Neural progenitor cell (in vitro differentiated cells): ENCODE results near the gene RPS27L. TPM values are rescaled to one million over a fixed set of nuclear protein-coding genes. Genes with fewer than 3 reads are reported as not detected.
"Not testable (repeated sequence)": the region's sequence is repeated elsewhere in the genome, so short reads cannot be mapped to it uniquely, and the experiment has no call there.

Source experiments
- DNase-seq: peaks from one replicate; pipeline ENCODE4 v3.0.0-alpha.2; 2016; ENCODE audit warnings: low spot score
- H2AFZ ChIP-seq: fragments of 200-600 bp; sonication (generic); replicated peaks from 2 replicates; pipeline ENCODE4 v1.6.1; 2016; ENCODE audit warnings: antibody characterized with exemption
- H3F3A ChIP-seq: fragments of 200-600 bp; sonication (generic); 2 replicates; pipeline ENCODE4 v1.6.1; 2016; ENCODE audit warnings: antibody characterized with exemption, low read depth
- H3K27ac ChIP-seq: fragments of 200-600 bp; sonication (generic); 2 replicates; pipeline ENCODE4 v1.5.1; 2016; ENCODE audit warnings: mild to moderate bottlenecking
- H3K27me3 ChIP-seq: fragments of 200-600 bp; sonication (generic); 2 replicates; pipeline ENCODE4 v1.6.1; 2016; ENCODE audit warnings: mild to moderate bottlenecking, moderate library complexity
- H3K36me3 ChIP-seq: fragments of 200-600 bp; sonication (generic); 2 replicates; pipeline ENCODE4 v1.5.1; 2016
- H3K4me1 ChIP-seq: fragments of 200-600 bp; sonication (generic); 2 replicates; pipeline ENCODE4 v1.6.1; 2016; ENCODE audit warnings: mixed run types
- H3K4me2 ChIP-seq: fragments of 200-600 bp; sonication (generic); 2 replicates; pipeline ENCODE4 v1.6.1; 2016
- H3K4me3 ChIP-seq: fragments of 200-600 bp; sonication (generic); 2 replicates; pipeline ENCODE4 v1.5.1; 2016
- H3K79me2 ChIP-seq: fragments of 200-600 bp; sonication (generic); 2 replicates; pipeline ENCODE4 v1.6.1; 2016; ENCODE audit warnings: low read depth
- H3K9ac ChIP-seq: fragments of 200-600 bp; sonication (generic); 2 replicates; pipeline ENCODE4 v1.6.1; 2016
- H3K9me3 ChIP-seq: fragments of 200-600 bp; sonication (generic); 2 replicates; pipeline ENCODE4 v1.5.1; 2016; ENCODE audit warnings: low read depth
- H4K20me1 ChIP-seq: fragments of 200-600 bp; sonication (generic); 2 replicates; pipeline ENCODE4 v1.6.1; 2016; ENCODE audit warnings: low read depth
- H3K27ac Mint-ChIP-seq: 3 replicates; pipeline ENCODE4 v1.8.0; 2021; ENCODE audit warnings: mixed read lengths
- H3K27me3 Mint-ChIP-seq: 2 replicates; pipeline ENCODE4 v1.8.0; 2022; ENCODE audit warnings: low read depth, mild to moderate bottlenecking, inconsistent platforms, moderate library complexity, mixed read lengths; ENCODE audit not compliant: insufficient read depth
- H3K36me3 Mint-ChIP-seq: 3 replicates; pipeline ENCODE4 v1.8.0; 2021; ENCODE audit warnings: mixed read lengths
- H3K4me1 Mint-ChIP-seq: 3 replicates; pipeline ENCODE4 v1.8.0; 2021; ENCODE audit warnings: mixed read lengths
- H3K4me3 Mint-ChIP-seq: 3 replicates; pipeline ENCODE4 v1.8.0; 2021; ENCODE audit warnings: mild to moderate bottlenecking, moderate library complexity, mixed read lengths
- H3K9me3 Mint-ChIP-seq: 3 replicates; pipeline ENCODE4 v1.8.0; 2020; ENCODE audit warnings: mixed read lengths
- CTCF ChIP-seq: fragments of 200-600 bp; sonication (generic); IDR thresholded peaks from 2 replicates; pipeline ENCODE4 v1.5.1; 2017; ENCODE audit warnings: antibody characterized with exemption, mild to moderate bottlenecking
- EZH2 ChIP-seq: fragments of 200-600 bp; sonication (generic); IDR thresholded peaks from 2 replicates; pipeline ENCODE4 v1.6.1; 2017; ENCODE audit warnings: antibody characterized with exemption, mild to moderate bottlenecking, moderate library complexity
- EZH2phosphoT487 ChIP-seq: fragments of 200-600 bp; sonication (generic); IDR thresholded peaks from 2 replicates; pipeline ENCODE4 v1.6.1; 2017; ENCODE audit warnings: antibody characterized with exemption
- total RNA-seq: library from RNA; depleted of rRNA; stranded (reverse); fragments of >200 nt; gene quantifications from 2 replicates; pipeline ENCODE4 v1.2.3, GENCODE V29; 2015; ENCODE audit warnings: low replicate concordance

The RPS27L gene
- total RNA-seq, 1 donor from 2014 or later, result 111 TPM

GRCh38 chr15:63107895-63108546 lies 49.3 kb downstream of the RPS27L start:
- no peak overlapping the region for H3K9ac ChIP-seq
- no peak for TF ChIP-seq EZH2
- TF ChIP-seq CTCF, result no peak
- no peak for TF ChIP-seq EZH2phosphoT487
- H3K4me3 ChIP-seq, result no peak overlapping the region
- no peaks in the 10 kb centered on the region for H3F3A ChIP-seq
- no peaks in the 10 kb centered on the region for H3K9me3 ChIP-seq
- Mint-ChIP-seq H3K36me3 (no peaks in the 10 kb centered on the region), H3K4me1 (peaks cover 9% of the 10 kb centered on the region), H3K27me3 (peaks cover 2% of the 10 kb centered on the region), H3K4me3 (no peak overlapping the region), H3K9me3 (peaks cover 10% of the 10 kb centered on the region), H3K27ac (no peak overlapping the region)
- H3K27ac ChIP-seq, result no peak overlapping the region
- no peaks in the 10 kb centered on the region for H3K27me3 ChIP-seq
- H3K4me2 ChIP-seq, result no peak overlapping the region
- no peaks in the 10 kb centered on the region for H3K4me1 ChIP-seq
- H4K20me1 ChIP-seq, result no peaks in the 10 kb centered on the region
- DNase-seq, result no peak
- no peaks in the 10 kb centered on the region for H3K79me2 ChIP-seq
- no peaks in the 10 kb centered on the region for H3K36me3 ChIP-seq
- H2AFZ ChIP-seq, result no peak overlapping the region

GRCh38 chr15:63105354-63105753 lies 51.9 kb downstream of the RPS27L start:
- not testable (repeated sequence) for H3K4me3 ChIP-seq, H3K4me2 ChIP-seq, H2AFZ ChIP-seq, H3K79me2 ChIP-seq, H4K20me1 ChIP-seq, H3K27me3 Mint-ChIP-seq, H3K36me3 ChIP-seq, H3K4me1 Mint-ChIP-seq, H3K27ac ChIP-seq, H3K27me3 ChIP-seq, H3K9me3 ChIP-seq, H3K36me3 Mint-ChIP-seq, DNase-seq, H3K4me3 Mint-ChIP-seq, H3K4me1 ChIP-seq, H3F3A ChIP-seq, H3K9ac ChIP-seq, H3K27ac Mint-ChIP-seq
- H3K9me3 Mint-ChIP-seq, result peaks cover 13% of the 10 kb centered on the region

- no peak for DNase-seq
- Histone ChIP-seq H3K4me3 (no peak overlapping the region), H3K27ac (no peak overlapping the region), H3F3A (no peaks in the 10 kb centered on the region), H3K4me1 (no peaks in the 10 kb centered on the region), H3K4me2 (no peak overlapping the region), H3K9me3 (no peaks in the 10 kb centered on the region), H3K79me2 (no peaks in the 10 kb centered on the region), H3K9ac (no peak overlapping the region), H2AFZ (no peak overlapping the region), H3K27me3 (no peaks in the 10 kb centered on the region), H3K36me3 (no peaks in the 10 kb centered on the region), H4K20me1 (no peaks in the 10 kb centered on the region)
- peaks cover 15% of the 10 kb centered on the region for H3K9me3 Mint-ChIP-seq
- no peak overlapping the region for H3K27ac Mint-ChIP-seq
- no peaks in the 10 kb centered on the region for H3K36me3 Mint-ChIP-seq
- peaks cover 2% of the 10 kb centered on the region for H3K27me3 Mint-ChIP-seq
- H3K4me1 Mint-ChIP-seq, result peaks cover 9% of the 10 kb centered on the region
- TF ChIP-seq EZH2 (no peak), CTCF (no peak), EZH2phosphoT487 (no peak)
- no peak overlapping the region for H3K4me3 Mint-ChIP-seq
Observed at GRCh38 chr15:63104727-63105126, 52.5 kb downstream of the RPS27L start.

GRCh38 chr15:63103416-63103815 lies 53.9 kb downstream of the RPS27L start:
- Histone ChIP-seq H3K36me3 (no peaks in the 10 kb centered on the region), H2AFZ (no peak overlapping the region), H3K4me1 (no peaks in the 10 kb centered on the region), H3K27ac (no peak overlapping the region), H3F3A (no peaks in the 10 kb centered on the region), H3K9me3 (no peaks in the 10 kb centered on the region), H3K27me3 (no peaks in the 10 kb centered on the region), H3K9ac (no peak overlapping the region), H3K4me3 (no peak overlapping the region), H3K4me2 (no peak overlapping the region), H4K20me1 (no peaks in the 10 kb centered on the region), H3K79me2 (no peaks in the 10 kb centered on the region)
- H3K4me1 Mint-ChIP-seq, result peaks cover 7% of the 10 kb centered on the region
- no peak overlapping the region for H3K27ac Mint-ChIP-seq
- peaks cover 14% of the 10 kb centered on the region for H3K9me3 Mint-ChIP-seq
- no peak for DNase-seq
- H3K27me3 Mint-ChIP-seq, result peaks cover 2% of the 10 kb centered on the region
- TF ChIP-seq EZH2phosphoT487, result no peak
- TF ChIP-seq EZH2, result no peak
- no peak for TF ChIP-seq CTCF
- H3K4me3 Mint-ChIP-seq, result no peak overlapping the region
- no peaks in the 10 kb centered on the region for H3K36me3 Mint-ChIP-seq

GRCh38 chr15:63099581-63099980 lies 57.7 kb downstream of the RPS27L start:
- H3K9me3 Mint-ChIP-seq, H3K27me3 ChIP-seq, H3K27ac Mint-ChIP-seq: not testable (repeated sequence)

GRCh38 chr15:63098901-63099300 lies 58.4 kb downstream of the RPS27L start:
- H3K9ac ChIP-seq, H2AFZ ChIP-seq, H3K4me2 ChIP-seq, H3K4me3 ChIP-seq, H3K27ac Mint-ChIP-seq, DNase-seq, H3K36me3 ChIP-seq, H4K20me1 ChIP-seq, H3K4me3 Mint-ChIP-seq, H3K36me3 Mint-ChIP-seq, H3K9me3 Mint-ChIP-seq, H3K27ac ChIP-seq, H3K4me1 ChIP-seq, H3K4me1 Mint-ChIP-seq, H3F3A ChIP-seq, H3K27me3 ChIP-seq, H3K27me3 Mint-ChIP-seq, H3K79me2 ChIP-seq, H3K9me3 ChIP-seq: not testable (repeated sequence)

More at GRCh38 chr15:63099581-63099980, 57.7 kb downstream of the RPS27L start:
- not testable (repeated sequence) for H3K9ac ChIP-seq, H3K27ac ChIP-seq, H3K9me3 ChIP-seq, H2AFZ ChIP-seq, H3K4me3 Mint-ChIP-seq, H3K4me2 ChIP-seq, H4K20me1 ChIP-seq, H3K4me1 Mint-ChIP-seq, H3K79me2 ChIP-seq, H3K36me3 ChIP-seq, H3F3A ChIP-seq, DNase-seq, H3K36me3 Mint-ChIP-seq, H3K27me3 Mint-ChIP-seq, H3K4me3 ChIP-seq, H3K4me1 ChIP-seq
